GM23338 (cell line): ENCODE results near the gene HIVEP1.

Experiments used
- CTCF ChIP-seq, 2 experiments: fragments of 200-600 bp in 1 of 2; sonication (generic) in 1 of 2; conservative IDR thresholded peaks; 2 replicates each; pipeline versions ENCODE4 v1.5.1 to v1.6.1; 2016 to 2017; ENCODE audit warnings: antibody characterized with exemption in 2 of 2, low read depth in 2 of 2, mild to moderate bottlenecking in 2 of 2, moderate library complexity in 1 of 2
- REST ChIP-seq: IDR thresholded peaks from one replicate; pipeline ENCODE4 v1.6.1; 2018; ENCODE audit warnings: antibody characterized with exemption; ENCODE audit not compliant: unreplicated experiment

- no peak for TF ChIP-seq CTCF (conservative IDR thresholded peaks at IDR 0.05; ENCODE audit: low read depth in 2 of 2)
- TF ChIP-seq REST: no peak
Observed at GRCh38 chr6:11968241-11968806, 43.8 kb upstream of the HIVEP1 start.
